NCI-H1417 (cell line): Measurements from ENCODE around the gene ZBTB7B.
"Not testable (repeated sequence)": the region's sequence is repeated elsewhere in the genome, so short reads cannot be mapped to it uniquely, and the experiment has no call there.

Experiments
- DNase-seq, 3 experiments: peaks; one replicate each; lab custom pipeline; 2025; lab: John Stamatoyannopoulos, UW

Gene ZBTB7B

DNA sequence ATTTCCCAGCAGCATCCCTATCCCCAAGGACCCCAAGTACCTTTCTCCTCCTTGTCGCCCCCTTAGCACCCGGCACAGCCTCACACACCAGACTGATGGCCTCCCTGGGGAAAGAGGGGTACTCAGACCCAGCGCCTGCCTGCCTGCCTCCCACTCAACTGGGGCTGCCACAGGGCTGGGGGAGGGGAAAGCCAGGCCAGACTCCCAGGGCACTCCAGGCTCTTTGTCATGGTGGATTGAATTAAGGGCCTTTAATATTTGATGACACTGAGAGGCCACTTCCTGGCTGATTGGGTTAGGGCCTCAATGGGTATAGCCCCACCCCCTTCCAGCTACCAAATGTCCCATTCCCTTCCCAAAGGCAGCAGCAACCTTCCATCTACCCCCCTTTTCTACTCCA lies 33.9 kb upstream of the ZBTB7B start:
- DNase-seq, result no peak

DNA sequence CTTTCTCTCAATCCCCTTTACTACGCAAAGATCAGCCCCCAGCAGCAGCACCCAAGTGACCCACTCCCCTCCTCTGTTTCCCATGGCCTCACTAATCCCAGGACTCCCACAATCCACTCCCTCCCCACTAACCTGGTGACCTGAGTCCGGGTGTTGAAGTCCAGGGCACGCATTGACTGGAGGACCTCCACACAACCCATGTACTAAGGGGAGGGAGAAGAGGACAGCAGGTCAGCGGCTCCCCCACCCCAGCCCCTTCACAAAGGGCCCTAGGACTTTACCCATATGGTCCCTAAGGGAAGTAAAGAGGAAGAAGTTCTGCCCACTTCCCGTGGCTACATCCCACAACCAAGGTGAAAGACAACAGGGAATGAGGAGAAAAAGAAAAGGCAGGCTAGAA lies 33.4 kb upstream of the ZBTB7B start:
- DNase-seq, result no peak

DNA sequence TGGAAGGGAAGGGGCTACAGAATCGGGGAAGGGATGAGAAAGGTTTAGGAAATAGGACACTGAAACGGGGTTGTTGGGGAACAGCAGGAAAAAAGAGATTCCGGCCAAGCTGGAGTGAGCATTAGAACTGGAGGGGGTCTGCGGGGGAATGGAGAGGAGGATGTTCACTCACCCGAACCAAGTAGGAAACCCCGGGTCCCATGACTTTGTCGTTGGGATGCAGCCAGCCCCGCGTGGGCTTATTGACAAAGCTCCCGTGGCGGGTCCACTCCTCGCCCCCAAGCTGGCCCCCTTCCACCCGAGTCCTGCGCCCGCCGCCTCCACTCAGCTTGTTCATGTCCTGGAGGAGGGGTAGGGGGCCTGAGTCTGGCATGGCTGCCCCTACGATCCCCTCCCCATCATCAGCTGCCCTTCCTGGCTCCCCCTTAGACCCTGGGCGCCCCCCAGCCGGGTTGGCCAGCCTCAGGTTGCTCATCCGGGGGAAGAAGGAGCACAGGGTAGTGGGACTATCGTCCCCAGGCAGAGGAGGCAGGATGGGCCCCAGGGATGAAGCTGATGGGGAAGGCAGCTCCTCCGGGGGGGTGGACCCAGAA lies 32.6 kb upstream of the ZBTB7B start:
- DNase-seq, result no peak

DNA sequence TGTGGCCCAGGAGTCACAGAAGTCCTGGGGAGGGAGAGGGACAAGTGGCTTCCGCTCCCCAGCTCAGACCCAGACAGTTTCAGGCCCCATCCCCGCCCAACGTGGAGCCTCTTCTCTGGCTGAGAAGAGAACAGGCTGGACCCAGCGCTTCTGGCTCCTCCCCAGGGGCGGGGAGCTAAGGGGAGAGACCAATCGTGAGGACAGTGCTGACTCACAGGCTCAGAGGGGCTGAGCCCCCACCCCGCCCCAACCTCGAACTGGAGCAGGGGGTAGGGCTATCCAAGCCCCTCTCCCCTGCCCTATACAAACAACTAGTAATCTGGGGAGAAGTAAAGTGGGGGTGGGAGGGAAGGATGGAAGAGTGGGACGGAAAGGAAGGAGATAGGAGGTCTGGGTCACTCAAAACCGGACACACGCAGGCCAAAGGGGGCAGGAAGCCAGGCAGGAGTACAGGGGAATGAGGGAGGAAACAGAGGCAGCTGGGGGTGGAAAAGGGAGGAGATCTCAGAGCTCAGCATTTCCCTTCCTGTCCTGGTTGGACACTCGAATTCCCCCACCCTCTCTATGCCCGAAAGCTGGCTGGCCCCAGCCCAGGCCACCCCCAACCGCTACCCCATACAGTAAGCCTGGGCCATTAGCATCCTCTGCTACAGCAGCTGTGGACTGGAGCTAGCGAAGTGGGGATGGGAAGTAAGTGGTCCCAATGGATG lies 31.8 kb upstream of the ZBTB7B start, which contains the start of gene SHC1:
TSS of gene SHC1 (minus strand) at position 117 of the 710 bp plus-strand sequence. CDS start 221 bp downstream, outside the sequence.
- DNase-seq, result no peak

DNA sequence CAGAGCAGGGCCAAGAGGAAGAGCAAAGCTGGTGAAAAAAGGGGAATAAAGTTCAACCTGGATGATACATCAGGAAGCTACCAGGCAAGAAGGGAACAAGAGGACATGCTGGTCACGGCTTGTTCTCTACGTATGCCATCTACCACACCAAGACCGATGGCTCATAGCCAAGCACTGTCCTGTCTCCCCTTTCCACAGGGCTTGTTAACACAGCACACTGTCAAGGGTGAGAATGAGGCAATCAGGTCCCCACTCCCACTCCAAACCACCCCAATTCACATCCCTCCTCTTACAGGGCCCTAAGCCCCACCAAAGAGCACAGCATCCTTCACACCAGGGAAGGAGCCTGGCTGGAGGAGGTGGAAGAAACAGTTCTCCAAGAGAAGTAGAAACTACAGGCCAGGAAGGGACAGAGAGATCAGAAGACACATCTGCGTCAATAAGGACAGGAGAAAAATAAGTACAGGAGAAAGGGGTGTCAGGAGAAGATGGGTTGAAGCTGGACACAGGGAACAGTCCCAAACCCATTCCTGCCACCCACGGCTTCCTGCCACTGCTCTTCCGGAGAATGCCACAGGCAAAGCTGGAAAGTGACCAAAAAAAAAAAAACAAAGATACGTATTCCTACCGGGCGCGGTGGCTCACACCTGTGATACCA lies 31.1 kb upstream of the ZBTB7B start:
- DNase-seq, result no peak

DNA sequence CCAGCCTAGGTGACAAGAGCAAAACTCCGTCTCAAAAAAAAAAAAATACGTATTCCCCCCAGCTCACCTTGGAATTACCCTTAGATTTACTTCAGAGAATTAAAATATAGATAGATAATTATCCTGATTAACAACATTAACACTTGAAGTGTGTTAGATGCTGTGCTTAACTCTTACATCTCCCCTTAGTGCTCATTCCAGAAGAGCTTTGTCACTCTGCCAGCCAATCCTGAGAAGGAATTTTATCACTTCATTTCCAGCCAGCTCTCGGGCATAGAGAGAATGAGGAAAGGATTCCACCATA lies 30.4 kb upstream of the ZBTB7B start:
- no peak for DNase-seq

DNA sequence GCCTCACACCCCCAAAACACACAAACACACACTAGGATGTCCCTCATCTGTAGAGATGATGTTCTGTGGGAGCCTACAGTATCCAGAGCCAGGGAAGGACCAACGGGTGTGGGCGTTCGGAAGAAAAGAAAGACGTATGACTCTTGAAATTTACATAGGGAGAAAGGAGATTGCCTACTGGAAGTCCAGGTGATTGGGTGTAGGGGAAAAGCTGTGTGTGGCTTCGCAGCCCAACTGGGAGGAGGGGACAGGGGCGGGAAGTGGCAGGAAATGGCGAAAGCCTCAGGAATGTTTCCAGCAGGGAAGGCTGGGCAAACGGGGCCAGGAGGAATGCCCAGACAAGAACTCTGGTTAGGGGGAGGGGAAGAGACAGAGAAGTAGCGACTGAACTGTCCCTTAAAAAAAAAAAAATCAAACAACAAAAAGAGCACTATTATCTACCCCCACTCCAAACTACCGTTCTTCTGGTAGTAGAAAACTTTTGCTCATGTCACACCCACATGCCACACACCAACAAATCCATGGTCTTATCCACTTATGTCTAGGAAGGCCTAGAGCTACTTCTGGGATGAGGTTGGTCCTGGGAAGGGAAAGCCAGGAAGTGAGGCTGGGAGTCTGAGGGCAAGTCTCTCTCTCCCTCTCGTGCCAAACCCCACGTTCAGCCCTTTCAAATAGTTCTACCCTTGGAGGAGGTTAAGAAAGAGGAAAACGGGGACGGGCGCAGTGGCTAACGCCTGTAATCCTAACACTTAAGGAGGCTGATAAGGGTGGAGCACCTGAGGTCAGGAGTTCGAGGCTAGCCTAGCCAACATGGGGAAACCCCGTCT lies 29.9 kb upstream of the ZBTB7B start:
- no peak for DNase-seq

DNA sequence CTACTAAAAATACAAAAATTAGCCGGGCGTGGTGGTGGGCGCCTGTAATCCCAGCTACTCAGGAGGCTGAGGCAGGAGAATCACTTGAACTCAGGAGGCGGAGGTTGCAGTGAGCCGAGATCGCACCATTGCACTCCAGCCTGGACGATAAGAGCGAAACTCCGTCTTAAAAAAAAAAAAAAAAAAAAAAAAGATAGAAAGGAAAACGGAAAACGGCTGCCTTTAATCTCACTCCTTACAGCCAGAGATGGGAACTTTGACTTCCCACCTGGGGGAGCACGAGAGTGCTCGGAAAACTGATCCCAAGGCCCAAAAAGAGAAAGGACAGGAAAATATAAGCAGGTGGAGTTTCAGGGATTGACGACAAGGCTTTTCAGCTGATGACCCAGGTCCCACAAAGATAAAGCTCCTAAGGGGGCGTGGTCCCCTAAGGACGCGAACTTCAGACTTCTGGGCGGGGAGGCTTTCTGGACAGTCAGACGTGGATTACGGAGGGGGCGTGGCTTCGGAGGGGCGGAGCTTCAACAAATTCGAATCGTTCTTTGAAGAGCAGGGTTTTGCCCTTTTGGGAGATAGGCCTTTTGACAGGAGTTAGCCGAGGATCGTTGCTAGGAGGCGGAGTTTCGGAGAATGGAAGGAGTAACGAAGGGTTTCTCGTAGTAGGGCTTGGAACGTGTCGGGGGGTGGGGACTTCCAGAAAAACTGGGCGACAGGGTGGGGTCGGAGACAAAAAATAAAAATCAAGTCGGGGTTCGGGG lies 29.1 kb upstream of the ZBTB7B start:
- peak; percentile 88 to 96 (median 95) for DNase-seq

DNA sequence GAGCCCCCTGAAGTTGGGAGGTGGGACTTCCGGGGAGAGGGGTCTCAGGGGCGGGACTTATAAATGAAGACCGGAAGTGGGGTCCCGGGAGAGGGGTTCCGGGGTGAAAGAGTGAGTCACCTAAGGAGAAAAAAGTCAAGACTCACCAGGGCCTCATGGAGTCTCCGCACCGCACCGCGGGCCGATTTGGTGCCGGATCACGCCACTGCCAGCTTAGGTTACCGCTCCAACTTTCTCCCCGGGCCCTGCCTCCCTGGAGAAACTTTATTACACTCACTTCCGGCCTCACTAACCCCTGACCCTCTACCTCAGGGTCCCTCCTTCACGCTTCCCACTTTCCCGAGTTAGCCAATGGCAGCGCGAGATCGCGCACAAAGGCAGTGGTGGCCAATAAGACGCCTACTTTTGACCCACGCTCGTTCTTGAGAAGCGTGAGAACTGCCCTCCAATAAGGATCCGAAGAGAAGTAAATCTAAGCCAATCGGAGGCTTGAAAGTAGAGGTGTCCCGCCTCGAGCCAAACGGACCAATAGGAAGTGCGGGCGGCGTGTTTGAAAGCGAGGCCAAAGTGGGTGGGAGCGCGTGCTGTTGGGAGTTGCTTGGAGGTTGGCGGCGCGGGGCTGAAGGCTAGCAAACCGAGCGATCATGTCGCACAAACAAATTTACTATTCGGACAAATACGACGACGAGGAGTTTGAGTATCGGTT lies 28.3 kb upstream of the ZBTB7B start, which contains the start of gene CKS1B:
TSS of gene CKS1B (plus strand) at position 580 of the 706 bp plus-strand sequence. CDS start at position 645, 65 bp downstream.
- peak; percentile 99 to 100 (median 100) for DNase-seq

DNA sequence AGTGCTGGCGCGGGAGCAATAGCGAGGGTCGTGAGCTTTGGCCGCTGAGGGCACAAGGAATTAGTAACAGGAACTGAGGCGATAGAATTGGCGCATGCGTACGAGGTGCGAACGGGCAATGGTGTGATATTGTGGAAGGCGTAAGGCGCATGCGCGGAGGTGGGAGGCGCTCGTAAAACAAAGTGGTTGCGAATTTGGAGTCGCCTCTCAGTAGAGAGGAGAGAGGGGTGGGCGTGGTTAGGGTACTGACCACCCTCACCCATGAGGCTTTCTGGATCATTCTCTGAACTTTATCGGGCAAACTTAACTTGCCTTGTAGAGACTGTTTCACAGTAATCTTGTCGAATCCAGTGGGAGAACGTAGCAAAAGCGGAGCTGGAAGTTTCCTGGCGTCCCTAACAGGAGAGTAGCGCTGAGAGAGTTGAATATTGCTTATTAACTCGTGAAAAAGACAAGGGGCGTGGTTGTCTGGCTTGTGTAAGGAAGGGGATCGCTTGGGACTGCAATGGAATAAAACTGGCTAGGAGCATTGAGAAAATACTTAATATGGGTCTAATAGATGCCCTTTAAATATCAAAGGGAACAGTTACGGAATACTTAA lies 27.7 kb upstream of the ZBTB7B start:
- peak; percentile 98 to 99 (median 99) for DNase-seq

DNA sequence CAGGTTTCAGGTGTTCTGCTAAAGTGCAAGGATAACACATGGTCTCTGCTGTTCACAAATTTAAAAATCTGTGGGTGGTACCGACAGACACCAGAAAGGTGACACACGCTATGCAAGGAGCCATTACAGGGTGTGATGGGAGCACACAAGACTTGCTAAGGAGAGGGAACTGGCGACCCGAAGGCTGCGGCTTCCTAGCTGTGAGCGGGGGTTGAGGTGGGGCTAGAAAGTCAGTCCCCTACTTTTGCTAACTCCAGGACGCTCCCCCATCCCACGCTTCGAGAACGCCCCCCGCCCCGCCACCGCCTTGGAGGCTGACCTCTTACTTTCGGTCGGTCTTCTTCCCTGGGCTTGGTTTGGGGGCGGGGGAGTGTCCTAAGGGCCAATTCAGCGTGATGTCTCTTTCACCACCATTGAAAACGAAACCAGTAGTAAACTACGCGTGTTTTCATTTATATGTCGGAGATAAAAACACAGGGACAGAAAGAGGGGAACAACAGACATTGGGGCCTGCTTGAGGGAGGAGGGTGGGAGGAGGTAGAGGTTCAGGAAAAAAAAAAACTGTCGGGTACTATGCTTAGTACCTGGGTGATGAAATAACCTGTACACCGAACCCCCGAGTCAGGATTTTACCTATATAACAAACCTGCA lies 27.1 kb upstream of the ZBTB7B start:
- peak; percentile 54 to 68 (median 60) for DNase-seq

DNA sequence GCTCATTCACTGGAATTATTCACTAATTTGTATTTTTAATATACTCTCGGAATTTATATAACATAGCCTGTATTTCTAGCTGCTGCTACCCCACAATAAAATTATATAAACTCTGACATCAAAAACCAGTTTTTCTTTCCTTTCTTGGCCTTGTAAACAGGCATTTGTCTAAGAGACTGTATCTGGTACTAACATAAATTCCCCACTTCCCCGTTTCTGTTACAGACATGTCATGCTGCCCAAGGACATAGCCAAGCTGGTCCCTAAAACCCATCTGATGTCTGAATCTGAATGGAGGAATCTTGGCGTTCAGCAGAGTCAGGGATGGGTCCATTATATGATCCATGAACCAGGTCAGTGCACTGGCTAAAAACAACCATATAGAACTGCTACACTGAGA lies 24.8 kb upstream of the ZBTB7B start:
- not testable (repeated sequence) for DNase-seq

DNA sequence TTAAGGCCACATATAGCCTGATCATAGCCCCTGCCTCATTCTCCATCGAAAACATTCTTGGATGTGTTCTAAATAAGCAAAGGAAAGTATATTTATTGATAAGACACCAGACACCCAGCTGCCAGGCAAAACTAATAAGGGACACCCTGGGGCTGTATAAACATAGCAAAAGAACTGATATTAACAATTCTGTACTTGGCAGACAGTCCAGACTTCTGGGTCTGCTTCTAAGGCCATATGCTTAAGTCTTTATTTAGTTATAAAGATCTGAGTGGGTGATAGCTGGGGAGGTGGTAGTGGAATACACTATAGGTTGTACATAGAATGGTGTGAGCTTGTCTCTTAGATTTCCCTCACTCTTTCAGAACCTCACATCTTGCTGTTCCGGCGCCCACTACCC lies 24.2 kb upstream of the ZBTB7B start:
- no peak for DNase-seq

DNA sequence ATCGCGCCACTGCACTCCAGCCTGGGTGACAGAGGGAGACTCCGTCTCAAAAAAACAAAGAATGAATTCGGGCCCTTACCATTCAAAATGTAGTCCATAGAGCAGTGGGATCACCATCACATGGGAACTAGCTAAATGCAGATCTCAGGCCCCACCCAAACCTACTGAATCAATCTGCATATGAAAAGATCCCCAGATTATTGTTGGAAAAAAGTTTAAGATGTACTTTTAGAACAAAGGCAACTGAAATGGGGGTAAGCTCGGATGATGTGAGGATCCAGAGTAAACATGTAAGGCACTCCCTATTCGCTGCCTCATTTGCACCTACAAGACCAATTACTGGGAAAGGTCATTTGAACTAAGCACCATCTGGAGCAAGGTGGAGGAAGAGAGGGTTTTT lies 20.3 kb upstream of the ZBTB7B start:
- peak in 1 of 3 experiments; percentile 47 for DNase-seq

DNA sequence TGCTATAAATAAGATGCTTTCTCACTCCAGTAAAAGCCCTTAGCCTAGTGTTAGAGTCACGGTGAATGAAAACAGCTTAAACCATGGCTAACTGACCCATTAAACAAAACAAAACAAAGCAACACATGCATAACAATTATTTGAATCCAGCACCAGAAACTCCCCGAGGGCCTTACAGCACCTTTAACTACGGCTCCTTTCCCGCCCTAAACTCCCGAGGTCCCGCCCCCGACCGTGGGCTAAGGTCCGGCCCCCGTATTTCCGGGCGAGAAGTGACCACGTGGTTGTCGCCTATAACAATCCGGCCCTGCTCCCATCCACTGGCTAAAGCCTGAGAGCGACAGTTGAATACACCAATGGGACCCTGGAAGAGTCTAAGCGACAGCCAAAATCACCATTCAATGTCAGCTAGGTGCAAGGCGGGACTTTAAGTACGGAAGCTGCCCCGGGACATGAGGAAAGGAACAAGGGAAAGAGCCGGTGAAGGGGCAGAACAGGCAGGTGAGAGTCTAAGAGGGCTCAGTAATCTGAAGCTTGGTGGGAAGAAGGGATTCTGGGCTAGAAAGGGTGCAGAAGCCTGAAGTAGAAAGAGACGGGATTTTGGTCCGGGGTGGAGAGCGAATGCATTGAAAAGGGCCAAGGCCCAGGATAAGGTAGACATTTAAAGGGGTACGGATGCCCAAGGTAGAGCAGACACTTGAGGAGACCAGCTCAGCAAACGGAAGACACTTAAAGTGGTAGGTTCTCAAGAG lies 19.5 kb upstream of the ZBTB7B start, which contains the start of gene FLAD1:
TSS of gene FLAD1 (plus strand) at position 448 of the 752 bp plus-strand sequence. CDS start 351 bp downstream, outside the sequence.
- peak; percentile 99 to 100 (median 100) for DNase-seq

DNA sequence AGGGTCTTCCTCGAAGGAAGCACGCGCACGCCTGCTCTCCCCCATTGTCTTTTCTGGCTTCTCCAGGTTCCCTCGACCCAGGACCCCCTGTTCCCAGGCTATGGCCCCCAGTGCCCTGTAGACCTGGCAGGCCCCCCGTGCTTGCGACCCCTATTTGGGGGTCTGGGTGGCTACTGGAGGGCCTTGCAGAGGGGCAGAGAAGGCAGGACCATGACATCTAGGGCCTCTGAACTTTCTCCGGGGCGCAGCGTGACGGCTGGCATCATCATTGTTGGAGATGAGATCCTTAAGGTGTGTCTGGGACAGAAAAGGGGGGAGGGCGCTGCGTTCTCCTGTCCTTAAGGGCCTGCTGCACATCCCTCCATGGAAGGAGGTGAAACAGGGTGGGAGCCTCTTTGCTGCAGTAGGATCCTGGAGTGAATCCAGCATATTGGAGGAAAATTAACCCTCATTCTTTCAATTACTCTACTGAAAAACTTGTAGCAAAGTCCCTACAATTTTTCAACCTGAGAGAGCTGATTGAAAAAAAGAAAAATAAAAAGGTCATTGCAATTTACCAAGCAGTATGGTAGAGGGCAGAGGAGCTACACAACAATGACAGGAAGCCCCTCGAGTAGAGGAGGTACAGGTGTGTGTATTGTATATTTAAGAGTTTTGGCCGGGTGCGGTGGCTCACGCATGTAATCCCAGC lies 18.7 kb upstream of the ZBTB7B start:
- DNase-seq, result peak in 2 of 3 experiments; percentile 25 to 39

DNA sequence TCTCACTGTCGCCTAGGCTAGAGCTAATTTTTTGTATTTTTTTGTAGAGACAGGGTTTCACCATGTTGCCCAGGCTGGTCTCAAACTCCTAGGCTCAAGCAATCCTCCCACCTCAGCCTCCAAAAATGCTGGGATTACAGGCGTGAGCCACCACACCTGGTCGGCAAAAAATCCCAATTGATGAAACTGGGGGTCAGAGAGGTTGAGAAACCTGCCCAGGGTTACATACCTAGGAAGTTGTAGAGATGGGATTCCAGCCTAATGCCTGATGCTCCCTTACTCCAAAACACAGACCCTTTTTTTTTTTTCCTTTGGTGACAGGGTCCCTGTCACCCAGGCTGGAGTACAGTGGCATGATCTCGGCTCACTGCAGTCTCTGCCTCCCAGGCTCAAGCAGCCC lies 15.9 kb upstream of the ZBTB7B start:
- not testable (repeated sequence) for DNase-seq

DNA sequence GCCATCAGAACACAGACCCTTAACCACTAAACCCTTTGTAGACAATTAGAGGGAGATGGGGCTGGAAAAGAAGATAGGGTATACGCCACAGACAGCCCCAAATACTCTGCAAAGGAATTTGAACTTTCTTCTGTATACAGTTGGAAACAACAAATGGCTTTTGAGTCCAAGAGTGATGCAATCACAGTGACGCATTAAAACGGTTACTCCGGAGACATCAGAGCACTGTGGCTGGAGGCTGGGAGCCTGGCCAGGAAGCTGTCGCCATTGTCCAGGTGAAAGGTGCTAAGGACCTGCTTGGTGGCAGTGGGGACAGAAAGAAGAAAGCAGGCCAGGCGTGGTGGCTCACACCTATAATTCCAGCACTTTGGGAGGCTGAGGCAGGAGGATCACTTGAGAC lies 15.3 kb upstream of the ZBTB7B start:
- no peak for DNase-seq
